VCaP (cell line): ENCODE results near the gene HS6ST3.

Source experiments
- H3K27ac ChIP-seq: fragments of 450-650 bp; 2 replicates; pipeline ENCODE4 v1.5.1; 2017
- CTCF ChIP-seq: fragments of 450-650 bp; conservative IDR thresholded peaks from 2 replicates; pipeline ENCODE4 v1.5.1; 2017; ENCODE audit warnings: mild to moderate bottlenecking, moderate library complexity

HS6ST3 gene

GRCh38 chr13:96379967-96380366, 290.1 kb downstream of the HS6ST3 start:
- TF ChIP-seq CTCF, result no peak
- H3K27ac ChIP-seq, result no peak overlapping the region

- no peak for TF ChIP-seq CTCF
- no peak overlapping the region for H3K27ac ChIP-seq
These were observed 291.8 kb downstream of the HS6ST3 start for GRCh38 chr13:96381681-96382080.

GRCh38 chr13:96388598-96388997, 298.7 kb downstream of the HS6ST3 start:
- no peak for TF ChIP-seq CTCF

GRCh38 chr13:96391606-96392005, 301.7 kb downstream of the HS6ST3 start:
- no peak overlapping the region for H3K27ac ChIP-seq
- no peak for TF ChIP-seq CTCF

More at GRCh38 chr13:96388598-96388997, 298.7 kb downstream of the HS6ST3 start:
- H3K27ac ChIP-seq, result no peak overlapping the region

GRCh38 chr13:96397807-96398206, 307.9 kb downstream of the HS6ST3 start:
- H3K27ac ChIP-seq, result no peak overlapping the region
- TF ChIP-seq CTCF, result no peak

- TF ChIP-seq CTCF, result no peak
- no peak overlapping the region for H3K27ac ChIP-seq
These were observed 308.6 kb downstream of the HS6ST3 start for GRCh38 chr13:96398486-96398885.

GRCh38 chr13:96403241-96403640, 313.3 kb downstream of the HS6ST3 start:
- H3K27ac ChIP-seq, result no peak overlapping the region
- no peak for TF ChIP-seq CTCF

GRCh38 chr13:96403651-96404050, 313.7 kb downstream of the HS6ST3 start:
- H3K27ac ChIP-seq, result no peak overlapping the region
- no peak for TF ChIP-seq CTCF
